Keratinocyte (primary cell): ENCODE results near the gene SMIM33.

Experiments used
- EZH2 ChIP-seq: IDR thresholded peaks from one replicate; pipeline ENCODE4 v1.6.1; 2012; ENCODE audit warnings: inconsistent platforms, mild to moderate bottlenecking, low read length, moderate library complexity
- TF ChIP-seq, protein P1 (sequence below), 3 experiments: IDR thresholded peaks in 1 of 3; conservative IDR thresholded peaks in 1 of 3; optimal IDR thresholded peaks in 1 of 3; 2 replicates in 2 of 3; 3 replicates in 1 of 3; pipeline versions ENCODE3 to v1.5.1; 2011; ENCODE audit warnings: low read length in 3 of 3, mild to moderate bottlenecking in 3 of 3, moderate library complexity in 2 of 3, control low read depth in 1 of 3, inconsistent platforms in 1 of 3; ENCODE audit not compliant: insufficient read depth in 2 of 3; ENCODE audit errors: extremely low read depth in 1 of 3

DNA sequence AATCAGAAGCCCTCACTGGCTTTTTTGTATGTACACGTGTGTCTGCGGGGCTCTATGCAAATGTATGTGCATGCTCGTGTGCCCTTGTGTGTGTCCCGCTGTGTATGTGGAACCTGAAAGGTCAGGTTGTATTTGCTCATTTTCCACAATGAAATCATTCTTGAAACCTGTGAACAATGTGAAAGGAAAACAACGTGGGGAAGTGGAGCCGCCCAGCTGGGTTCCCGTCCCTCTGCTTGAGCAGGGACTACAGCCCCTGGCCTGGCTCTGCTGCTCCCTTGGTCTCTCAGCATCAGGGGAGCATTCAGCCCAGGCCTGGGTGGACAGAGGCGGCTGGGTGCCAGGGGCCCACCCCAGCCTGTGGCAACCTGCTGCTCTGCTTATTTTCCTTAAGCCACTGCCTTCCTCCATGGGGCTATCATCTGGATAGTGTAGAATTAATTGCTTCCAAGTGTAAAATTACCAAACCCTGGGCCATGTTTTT, 11.3 kb upstream of the SMIM33 start:
- TF ChIP-seq, protein P1, sequence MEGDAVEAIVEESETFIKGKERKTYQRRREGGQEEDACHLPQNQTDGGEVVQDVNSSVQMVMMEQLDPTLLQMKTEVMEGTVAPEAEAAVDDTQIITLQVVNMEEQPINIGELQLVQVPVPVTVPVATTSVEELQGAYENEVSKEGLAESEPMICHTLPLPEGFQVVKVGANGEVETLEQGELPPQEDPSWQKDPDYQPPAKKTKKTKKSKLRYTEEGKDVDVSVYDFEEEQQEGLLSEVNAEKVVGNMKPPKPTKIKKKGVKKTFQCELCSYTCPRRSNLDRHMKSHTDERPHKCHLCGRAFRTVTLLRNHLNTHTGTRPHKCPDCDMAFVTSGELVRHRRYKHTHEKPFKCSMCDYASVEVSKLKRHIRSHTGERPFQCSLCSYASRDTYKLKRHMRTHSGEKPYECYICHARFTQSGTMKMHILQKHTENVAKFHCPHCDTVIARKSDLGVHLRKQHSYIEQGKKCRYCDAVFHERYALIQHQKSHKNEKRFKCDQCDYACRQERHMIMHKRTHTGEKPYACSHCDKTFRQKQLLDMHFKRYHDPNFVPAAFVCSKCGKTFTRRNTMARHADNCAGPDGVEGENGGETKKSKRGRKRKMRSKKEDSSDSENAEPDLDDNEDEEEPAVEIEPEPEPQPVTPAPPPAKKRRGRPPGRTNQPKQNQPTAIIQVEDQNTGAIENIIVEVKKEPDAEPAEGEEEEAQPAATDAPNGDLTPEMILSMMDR (optimal IDR thresholded peaks at IDR 0.05 in 1 of 3, IDR thresholded peaks at IDR 0.05 in 1 of 3, conservative IDR thresholded peaks at IDR 0.05 in 1 of 3; ENCODE audit: extremely low read depth in 1 of 3, insufficient read depth in 2 of 3, low read length in 3 of 3), result no peak
- no peak for TF ChIP-seq EZH2
